Epithelial cell of proximal tubule (primary cell): Measurements from ENCODE around the gene KLHL34. TPM values are rescaled to one million over a fixed set of nuclear protein-coding genes. Genes with fewer than 3 reads are reported as not detected.

ENCODE experiments used
- DNase-seq: peaks from one replicate; pipeline ENCODE4 v3.0.0-alpha.2; 2011; ENCODE audit warnings: low read depth
- H3K4me3 ChIP-seq: 2 replicates; pipeline ENCODE4 v1.5.1; 2011; ENCODE audit warnings: low read depth, mild to moderate bottlenecking, low read length
- total RNA-seq: library from RNA; depleted of rRNA; stranded (reverse); fragments of >200 nt; gene quantifications from 2 replicates; pipeline ENCODE4 v1.2.3, GENCODE V29; 2015
- TF ChIP-seq, protein P1 (sequence below): conservative IDR thresholded peaks from 2 replicates; pipeline ENCODE4 v1.5.1; 2012; ENCODE audit warnings: low read depth, mild to moderate bottlenecking, low read length

The KLHL34 gene
- total RNA-seq, 1 donor from 2014 or later, result 0.12 TPM

DNA sequence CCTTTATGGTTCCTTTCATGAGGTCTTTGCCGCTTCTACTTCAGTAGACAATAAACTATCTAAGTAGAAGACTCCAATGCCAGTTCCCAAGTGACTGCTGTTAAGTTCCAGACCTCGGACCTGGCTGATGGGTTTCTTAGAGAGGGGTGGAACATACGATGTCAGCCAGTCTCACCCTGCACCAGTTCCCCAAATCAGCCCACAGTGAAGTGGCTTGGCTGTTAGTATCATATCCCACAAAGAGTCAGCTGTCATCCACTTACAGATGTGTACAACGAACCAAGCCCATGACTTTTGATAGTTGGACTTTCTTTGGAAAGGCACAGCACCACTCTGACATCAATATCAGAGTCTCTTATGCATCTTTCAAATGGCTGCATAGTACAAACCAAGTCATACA, 8.1 kb upstream of the KLHL34 start:
- no peak overlapping the region for H3K4me3 ChIP-seq
- no peak for DNase-seq
- TF ChIP-seq, protein P1, sequence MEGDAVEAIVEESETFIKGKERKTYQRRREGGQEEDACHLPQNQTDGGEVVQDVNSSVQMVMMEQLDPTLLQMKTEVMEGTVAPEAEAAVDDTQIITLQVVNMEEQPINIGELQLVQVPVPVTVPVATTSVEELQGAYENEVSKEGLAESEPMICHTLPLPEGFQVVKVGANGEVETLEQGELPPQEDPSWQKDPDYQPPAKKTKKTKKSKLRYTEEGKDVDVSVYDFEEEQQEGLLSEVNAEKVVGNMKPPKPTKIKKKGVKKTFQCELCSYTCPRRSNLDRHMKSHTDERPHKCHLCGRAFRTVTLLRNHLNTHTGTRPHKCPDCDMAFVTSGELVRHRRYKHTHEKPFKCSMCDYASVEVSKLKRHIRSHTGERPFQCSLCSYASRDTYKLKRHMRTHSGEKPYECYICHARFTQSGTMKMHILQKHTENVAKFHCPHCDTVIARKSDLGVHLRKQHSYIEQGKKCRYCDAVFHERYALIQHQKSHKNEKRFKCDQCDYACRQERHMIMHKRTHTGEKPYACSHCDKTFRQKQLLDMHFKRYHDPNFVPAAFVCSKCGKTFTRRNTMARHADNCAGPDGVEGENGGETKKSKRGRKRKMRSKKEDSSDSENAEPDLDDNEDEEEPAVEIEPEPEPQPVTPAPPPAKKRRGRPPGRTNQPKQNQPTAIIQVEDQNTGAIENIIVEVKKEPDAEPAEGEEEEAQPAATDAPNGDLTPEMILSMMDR, result no peak

DNA sequence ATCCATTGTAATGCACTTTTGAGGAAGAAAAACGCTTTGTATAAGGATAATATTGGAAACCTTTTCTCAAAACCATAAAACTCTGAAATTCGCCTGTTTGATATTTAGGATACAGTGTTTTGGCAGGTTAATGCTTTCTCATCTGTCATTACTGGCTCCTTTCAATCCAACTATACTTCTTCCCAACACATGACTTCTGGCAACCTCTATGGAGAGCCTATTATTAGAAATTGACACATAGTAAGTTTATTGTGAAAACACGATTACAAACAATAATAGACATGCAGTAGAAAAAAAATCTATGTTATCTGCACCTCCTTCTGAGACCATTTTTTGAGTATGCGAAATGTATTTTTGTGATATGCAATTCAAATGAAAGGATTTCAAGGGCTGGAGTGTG, 4.6 kb upstream of the KLHL34 start:
- TF ChIP-seq, protein P1, result no peak
- DNase-seq, result no peak
- no peak overlapping the region for H3K4me3 ChIP-seq

DNA sequence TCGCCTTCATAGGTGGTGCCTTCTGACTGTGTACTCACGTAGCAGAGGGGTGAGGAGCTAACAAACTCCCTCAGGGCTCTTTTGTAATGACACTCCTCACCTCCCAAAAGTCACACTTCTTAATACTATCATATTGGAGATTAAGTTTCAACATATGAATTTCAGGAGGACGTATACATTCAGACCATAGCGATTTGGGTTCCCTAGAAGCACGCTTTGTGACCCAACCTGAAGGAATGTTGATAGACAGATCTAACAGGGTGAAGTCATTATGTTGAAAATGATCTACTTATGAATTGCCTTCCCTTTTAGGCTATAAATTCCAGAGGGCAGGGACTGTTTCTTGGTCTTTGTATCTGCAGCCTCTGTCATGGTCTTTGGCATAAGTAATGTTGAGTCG, 3.2 kb upstream of the KLHL34 start:
- no peak overlapping the region for H3K4me3 ChIP-seq
- DNase-seq, result no peak
- TF ChIP-seq, protein P1, result no peak

DNA sequence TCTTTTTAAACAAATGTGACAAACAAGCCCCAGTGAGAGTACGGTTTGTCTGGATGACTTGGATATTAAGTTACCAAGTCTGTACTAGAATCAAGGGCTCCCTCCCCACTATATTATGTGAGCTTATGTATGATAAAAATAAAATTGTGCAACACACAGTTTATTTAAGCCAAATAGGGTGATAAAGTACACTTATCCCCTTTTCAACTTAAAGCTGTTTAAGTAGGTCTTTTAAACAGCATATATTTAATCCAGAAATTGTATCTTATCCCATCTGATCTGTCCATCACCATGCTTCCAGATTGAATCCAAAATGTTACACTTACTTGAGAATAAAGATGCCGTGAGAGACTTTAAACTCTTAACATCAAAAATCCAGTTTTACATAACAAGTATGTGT, 2.0 kb upstream of the KLHL34 start:
- DNase-seq, result no peak
- TF ChIP-seq, protein P1, result no peak
- H3K4me3 ChIP-seq, result no peak overlapping the region

DNA sequence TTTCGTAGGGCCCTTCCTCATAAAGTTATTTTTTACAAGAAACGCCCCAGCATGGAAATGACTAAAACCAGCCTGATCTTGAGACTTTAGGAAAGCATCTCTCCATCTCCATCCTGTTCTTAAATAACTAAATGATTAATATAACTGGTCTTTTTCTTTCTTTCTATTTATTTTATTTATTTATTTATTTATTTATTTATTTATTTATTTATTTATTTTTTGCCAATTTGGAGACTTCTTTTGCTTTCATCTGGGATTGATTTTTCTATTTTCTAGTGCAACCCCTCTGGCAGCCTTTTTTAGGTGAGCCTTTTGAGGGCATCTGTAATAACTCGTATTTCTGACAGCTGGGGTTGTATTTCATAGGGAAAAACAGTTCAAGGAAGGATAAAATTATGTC, 1.2 kb upstream of the KLHL34 start:
- no peak overlapping the region for H3K4me3 ChIP-seq
- TF ChIP-seq, protein P1, result no peak
- no peak for DNase-seq

DNA sequence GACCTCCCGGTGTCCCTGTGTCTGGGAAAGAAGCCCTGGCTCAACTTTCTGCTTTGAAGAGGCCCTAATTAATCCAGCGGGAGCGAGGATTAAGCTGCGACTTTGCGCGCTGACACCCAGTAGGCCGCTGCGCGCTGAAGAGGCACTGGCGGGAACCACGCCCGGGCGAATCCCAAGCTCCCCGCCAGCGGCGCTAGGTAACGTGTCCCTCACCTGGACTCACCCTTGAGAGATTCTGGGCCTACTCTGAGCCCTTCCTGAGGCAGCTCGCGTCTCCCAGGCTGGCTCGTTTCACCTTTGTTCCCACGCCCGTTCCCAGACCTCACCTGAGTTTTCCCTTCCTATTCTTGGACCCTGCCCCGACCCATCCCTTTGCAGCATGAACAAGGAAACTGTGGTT, 616 bp upstream of the KLHL34 start:
- TF ChIP-seq, protein P1, result no peak
- H3K4me3 ChIP-seq, result no peak overlapping the region
- no peak for DNase-seq

DNA sequence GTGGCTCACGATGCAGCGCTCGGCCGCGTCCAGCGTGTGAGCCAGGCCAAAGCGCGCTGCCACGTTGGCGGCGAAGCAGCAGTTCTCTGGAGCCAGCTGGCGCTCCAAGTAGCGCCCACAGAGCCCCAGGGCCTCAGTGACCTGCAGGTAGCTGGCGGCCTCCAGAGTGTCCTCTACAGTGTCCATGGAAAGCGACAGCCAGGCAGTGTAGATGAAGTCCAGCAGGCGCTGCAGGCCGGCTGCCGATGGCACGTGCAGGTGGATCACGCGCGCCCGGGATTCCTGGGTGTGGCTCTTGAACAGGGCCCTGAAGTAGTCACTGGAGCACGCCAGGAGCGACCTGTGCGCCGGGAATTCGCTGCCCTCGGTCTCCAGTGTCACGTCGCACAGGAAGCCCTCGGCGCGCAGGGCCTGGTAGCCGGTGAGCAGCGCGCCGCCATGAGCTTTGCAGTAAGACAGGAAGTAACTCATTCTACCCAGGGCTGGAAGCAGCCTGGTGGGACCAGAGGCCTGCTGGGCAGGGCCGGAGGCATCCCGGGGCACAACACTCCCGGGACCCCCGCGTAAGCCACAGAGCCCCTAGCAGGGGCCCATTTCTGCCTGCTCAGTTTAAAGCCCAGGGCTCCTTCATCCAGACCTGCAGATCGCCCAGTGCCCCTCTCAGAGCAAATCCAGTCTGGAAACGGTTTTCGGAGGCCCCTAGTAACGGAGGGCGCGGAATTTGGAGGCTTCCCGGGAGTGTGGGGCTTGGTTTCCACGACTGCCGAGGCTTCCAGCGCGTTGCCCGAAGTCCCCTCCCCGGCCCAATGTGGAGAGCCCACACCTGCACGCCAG, 595 bp downstream of the KLHL34 start:
- H3K4me3 ChIP-seq, result no peak overlapping the region
- DNase-seq, result no peak
- TF ChIP-seq, protein P1, result no peak
